HCT116 (cell line): ENCODE results near the gene CFAP300. TPM values are rescaled to one million over a fixed set of nuclear protein-coding genes. Genes with fewer than 3 reads are reported as not detected.

Experiments used
- ATAC-seq: fragments of 200-7000 bp; cut with Tn5 transposase; 2 replicates; pipeline ENCODE4 v1.9.1; 2020; ENCODE audit warnings: mild to moderate bottlenecking, moderate library complexity
- BruUV-seq: library from RNA; stranded (reverse); fragments of 400-500 nt; replicated peaks from 2 replicates; lab custom pipeline; 2021; lab: Mats Ljungman, UMichigan
- CTCF ChIA-PET: fragments of 300-600 bp; sonication (Branson Sonifier 250); formaldehyde crosslinking; loops from one replicate; lab custom pipeline; 2021; ENCODE audit warnings: antibody characterized with exemption; lab: Charles Lee
- POLR2A ChIA-PET: fragments of 300-600, 350-600 bp; sonication (Branson Sonifier 250); formaldehyde crosslinking; loops from one replicate; lab custom pipeline; 2021; ENCODE audit warnings: antibody characterized with exemption; lab: Charles Lee
- RAD21 ChIA-PET, 2 experiments: fragments of 300-600 bp; sonication (Branson Sonifier 250); formaldehyde crosslinking; loops; one replicate each; lab custom pipeline; 2023; ENCODE audit warnings: low total read pairs in 2 of 2; ENCODE audit not compliant: uncharacterized antibody in 2 of 2, unreplicated experiment in 2 of 2, low non-redundant PET in 1 of 2; lab: Charles Lee
- DNase-seq: peaks from one replicate; pipeline ENCODE4 v3.0.0-alpha.2; 2010; ENCODE audit warnings: low read depth, low spot score
- H2AFZ ChIP-seq: fragments of 200-600 bp; shearing (Covaris generic), sonication (generic); 2 replicates; pipeline ENCODE4 v1.6.1; 2017; ENCODE audit warnings: low read depth, mixed run types, mixed read lengths, antibody characterized with exemption, low read length; ENCODE audit not compliant: poor library complexity, severe bottlenecking
- H3K27ac ChIP-seq: 2 replicates; pipeline ENCODE4 v1.5.1; 2012; ENCODE audit warnings: low read depth, low read length
- H3K27me3 ChIP-seq: fragments of 200-600 bp; sonication (generic); 2 replicates; pipeline ENCODE4 v1.6.1; 2016; ENCODE audit warnings: mixed run types, low read length, mixed read lengths; ENCODE audit not compliant: insufficient read depth
- H3K36me3 ChIP-seq, 2 experiments: fragments of 200-500 bp in 1 of 2; fragments of 200-600 bp in 1 of 2; sonication (Bioruptor generic) in 1 of 2; sonication (generic) in 1 of 2; 2 replicates each; pipeline versions ENCODE4 v1.5.1 to v1.6.1; 2014 to 2016; ENCODE audit warnings: low read length in 2 of 2, inconsistent platforms in 1 of 2, mixed read lengths in 1 of 2, mixed run types in 1 of 2; ENCODE audit not compliant: insufficient read depth in 2 of 2, control insufficient read depth in 1 of 2
- H3K4me1 ChIP-seq, 2 experiments: fragments of 200-600 bp in 1 of 2; sonication (generic) in 1 of 2; 2 replicates each; pipeline versions ENCODE4 v1.5.1 to v1.6.1; 2012 to 2017; ENCODE audit warnings: low read length in 2 of 2, inconsistent platforms in 1 of 2, mild to moderate bottlenecking in 1 of 2, mixed read lengths in 1 of 2, mixed run types in 1 of 2, moderate library complexity in 1 of 2; ENCODE audit not compliant: insufficient read depth in 2 of 2, control insufficient read depth in 1 of 2
- H3K4me2 ChIP-seq: fragments of 200-600 bp; sonication (generic); 2 replicates; pipeline ENCODE4 v1.6.1; 2017; ENCODE audit warnings: mixed run types, low read length, mixed read lengths
- H3K4me3 ChIP-seq, 2 experiments: fragments of 200-600 bp in 1 of 2; sonication (generic) in 1 of 2; replicated peaks in 1 of 2; 2 replicates each; pipeline ENCODE4 v1.5.1; 2011 to 2016; ENCODE audit warnings: low read length in 2 of 2, control low read depth in 1 of 2, low read depth in 1 of 2, mild to moderate bottlenecking in 1 of 2, mixed read lengths in 1 of 2, mixed run types in 1 of 2
- H3K79me2 ChIP-seq: fragments of 200-600 bp; sonication (generic); 2 replicates; pipeline ENCODE4 v1.6.1; 2017; ENCODE audit warnings: mild to moderate bottlenecking, mixed run types, low read length, moderate library complexity, mixed read lengths; ENCODE audit not compliant: insufficient read depth
- H3K9ac ChIP-seq: fragments of 200-600 bp; sonication (generic); 2 replicates; pipeline ENCODE4 v1.6.1; 2016; ENCODE audit warnings: low read length, mixed read lengths
- H3K9me2 ChIP-seq: fragments of 200-600 bp; sonication (generic), shearing (Covaris generic); 2 replicates; pipeline ENCODE4 v1.6.1; 2017; ENCODE audit warnings: mixed run types, mild to moderate bottlenecking, moderate library complexity; ENCODE audit not compliant: insufficient read depth
- H3K9me3 ChIP-seq, 2 experiments: fragments of 200-500 bp in 1 of 2; fragments of 200-600 bp in 1 of 2; sonication (Bioruptor generic) in 1 of 2; sonication (generic) in 1 of 2; 2 replicates each; pipeline ENCODE4 v1.6.1; 2014 to 2017; ENCODE audit warnings: low read length in 2 of 2, mixed read lengths in 2 of 2, inconsistent platforms in 1 of 2, low read depth in 1 of 2, mild to moderate bottlenecking in 1 of 2, mixed run types in 1 of 2, moderate library complexity in 1 of 2; ENCODE audit not compliant: control insufficient read depth in 1 of 2, insufficient read depth in 1 of 2
- H4K20me1 ChIP-seq: fragments of 200-600 bp; sonication (generic), shearing (Covaris generic); 2 replicates; pipeline ENCODE4 v1.6.1; 2017; ENCODE audit warnings: mixed run types, mild to moderate bottlenecking, moderate library complexity; ENCODE audit not compliant: insufficient read depth
- EGR1 ChIP-seq: IDR thresholded peaks from 2 replicates; pipeline ENCODE4 v1.6.1; 2012; ENCODE audit warnings: low read depth
- EZH2 ChIP-seq: fragments of 200-600 bp; sonication (generic); IDR thresholded peaks from 2 replicates; pipeline ENCODE4 v1.6.1; 2017; ENCODE audit warnings: antibody characterized with exemption, mixed run types
- EZH2phosphoT487 ChIP-seq: fragments of 200-600 bp; IDR thresholded peaks from 2 replicates; pipeline ENCODE4 v1.6.1; 2018; ENCODE audit warnings: antibody characterized with exemption, borderline replicate concordance
- FOSL1 ChIP-seq: IDR thresholded peaks from 2 replicates; pipeline ENCODE4 v1.6.1; 2012; ENCODE audit warnings: low read depth
- JUND ChIP-seq: IDR thresholded peaks from 2 replicates; pipeline ENCODE4 v1.6.1; 2012
- MAX ChIP-seq: IDR thresholded peaks from 2 replicates; pipeline ENCODE4 v1.6.1; 2012
- POLR2A ChIP-seq: IDR thresholded peaks from 2 replicates; pipeline ENCODE4 v1.7.0; 2011; ENCODE audit warnings: borderline replicate concordance; ENCODE audit not compliant: insufficient read depth, insufficient read length; ENCODE audit errors: extremely low read depth
- POLR2AphosphoS5 ChIP-seq: IDR thresholded peaks from 2 replicates; pipeline ENCODE4 v1.6.1; 2011; ENCODE audit warnings: mild to moderate bottlenecking, low read depth, low read length, moderate library complexity
- RAD21 ChIP-seq: IDR thresholded peaks from 2 replicates; pipeline ENCODE4 v1.6.1; 2012; ENCODE audit warnings: low read depth, mild to moderate bottlenecking
- SIN3A ChIP-seq: IDR thresholded peaks from 2 replicates; pipeline ENCODE4 v1.6.1; 2012; ENCODE audit warnings: low read depth
- SP1 ChIP-seq: IDR thresholded peaks from 2 replicates; pipeline ENCODE4 v1.6.1; 2012; ENCODE audit warnings: low read depth
- SRF ChIP-seq: IDR thresholded peaks from 2 replicates; pipeline ENCODE4 v1.6.1; 2012; ENCODE audit warnings: low read depth
- YY1 ChIP-seq: IDR thresholded peaks from 2 replicates; pipeline ENCODE4 v1.6.1; 2011; ENCODE audit warnings: low read length, low read depth, moderate library complexity, mild to moderate bottlenecking; ENCODE audit not compliant: insufficient replicate concordance; ENCODE audit errors: extremely low read depth
- ZFX ChIP-seq: fragments of 450-650 bp; IDR thresholded peaks from 2 replicates; pipeline ENCODE4 v1.6.1; 2017
- ZNF274 ChIP-seq: fragments of 200-500 bp; sonication (Bioruptor generic); IDR thresholded peaks from 2 replicates; pipeline ENCODE4 v1.6.1; 2014; ENCODE audit warnings: mild to moderate bottlenecking, low read depth, low read length, inconsistent platforms
- intact Hi-C: fragments of 100-400 bp; cut with micrococcal nuclease; formaldehyde crosslinking; loops from 2 replicates; pipeline ENCODE4 v1.10.0; 2022
- total RNA-seq: library from RNA; stranded (reverse); gene quantifications from one replicate; pipeline ENCODE4 v1.2.1, GENCODE V29; 2021; ENCODE audit not compliant: unreplicated experiment
- TF ChIP-seq, protein P1 (sequence below): IDR thresholded peaks from 2 replicates; pipeline ENCODE4 v1.6.1; 2012; ENCODE audit warnings: low read depth
- TF ChIP-seq, protein P2 (sequence below), 3 experiments: fragments of 200-600 bp in 1 of 3; sonication (generic) in 1 of 3; IDR thresholded peaks in 2 of 3; conservative IDR thresholded peaks in 1 of 3; 2 replicates each; pipeline ENCODE4 v1.5.1; 2012 to 2017; ENCODE audit warnings: low read depth in 2 of 3, low read length in 2 of 3, antibody characterized with exemption in 1 of 3, borderline replicate concordance in 1 of 3, control low read depth in 1 of 3, mild to moderate bottlenecking in 1 of 3, mixed read lengths in 1 of 3, mixed run types in 1 of 3, moderate library complexity in 1 of 3; ENCODE audit not compliant: insufficient read depth in 1 of 3

The CFAP300 gene
- total RNA-seq, 1 experiment from 2014 or later = not detected

DNA sequence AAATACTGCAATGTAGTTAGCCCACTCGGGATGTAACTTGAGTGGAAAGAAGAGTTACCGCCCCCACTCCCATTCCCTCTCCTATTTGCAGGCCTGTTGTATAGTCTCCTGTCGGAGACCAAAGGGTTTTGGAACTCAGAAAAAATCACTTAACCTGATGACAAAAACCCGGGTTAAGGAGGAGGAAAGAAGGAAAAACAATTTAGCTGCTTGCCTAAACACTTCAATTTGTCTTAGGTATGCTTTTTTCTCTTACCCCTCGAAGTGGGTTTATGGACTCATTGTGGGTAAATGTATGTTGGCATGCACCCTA is 65.2 kb downstream of the CFAP300 start:
- ChIA-PET POLR2A (no interaction called here), CTCF (no interaction called here), RAD21 (no interaction called here)
- ATAC-seq (no peak), DNase-seq (peak; percentile 18)
- Histone ChIP-seq H3K27me3 (no peaks in the 10 kb centered on the region), H2AFZ (no peak overlapping the region), H3K4me2 (peak overlapping the region; percentile 91), H3K27ac (peak overlapping the region; percentile 100), H3K4me1 (peaks cover 55 to 74% of the 10 kb centered on the region in 2 experiments), H3K4me3 (peak overlapping the region; percentile 82 to 83), H3K36me3 (peaks cover 0 to 16% of the 10 kb centered on the region in 2 experiments; a peak in 1 of 4 replicates), H4K20me1 (no peaks in the 10 kb centered on the region), H3K9ac (peak overlapping the region; percentile 96), H3K79me2 (peaks cover 68% of the 10 kb centered on the region), H3K9me2 (no peaks in the 10 kb centered on the region), H3K9me3 (no peaks in the 10 kb centered on the region)
- TF ChIP-seq ZFX (no peak), YY1 (no peak), POLR2A (no peak), EZH2 (no peak), SP1 (no peak), FOSL1 (no peak), ZNF274 (no peak), MAX (no peak), SIN3A (no peak), POLR2AphosphoS5 (no peak), SRF (no peak), JUND (no peak), EZH2phosphoT487 (no peak), EGR1 (no peak), RAD21 (no peak)
- TF ChIP-seq, protein P1, sequence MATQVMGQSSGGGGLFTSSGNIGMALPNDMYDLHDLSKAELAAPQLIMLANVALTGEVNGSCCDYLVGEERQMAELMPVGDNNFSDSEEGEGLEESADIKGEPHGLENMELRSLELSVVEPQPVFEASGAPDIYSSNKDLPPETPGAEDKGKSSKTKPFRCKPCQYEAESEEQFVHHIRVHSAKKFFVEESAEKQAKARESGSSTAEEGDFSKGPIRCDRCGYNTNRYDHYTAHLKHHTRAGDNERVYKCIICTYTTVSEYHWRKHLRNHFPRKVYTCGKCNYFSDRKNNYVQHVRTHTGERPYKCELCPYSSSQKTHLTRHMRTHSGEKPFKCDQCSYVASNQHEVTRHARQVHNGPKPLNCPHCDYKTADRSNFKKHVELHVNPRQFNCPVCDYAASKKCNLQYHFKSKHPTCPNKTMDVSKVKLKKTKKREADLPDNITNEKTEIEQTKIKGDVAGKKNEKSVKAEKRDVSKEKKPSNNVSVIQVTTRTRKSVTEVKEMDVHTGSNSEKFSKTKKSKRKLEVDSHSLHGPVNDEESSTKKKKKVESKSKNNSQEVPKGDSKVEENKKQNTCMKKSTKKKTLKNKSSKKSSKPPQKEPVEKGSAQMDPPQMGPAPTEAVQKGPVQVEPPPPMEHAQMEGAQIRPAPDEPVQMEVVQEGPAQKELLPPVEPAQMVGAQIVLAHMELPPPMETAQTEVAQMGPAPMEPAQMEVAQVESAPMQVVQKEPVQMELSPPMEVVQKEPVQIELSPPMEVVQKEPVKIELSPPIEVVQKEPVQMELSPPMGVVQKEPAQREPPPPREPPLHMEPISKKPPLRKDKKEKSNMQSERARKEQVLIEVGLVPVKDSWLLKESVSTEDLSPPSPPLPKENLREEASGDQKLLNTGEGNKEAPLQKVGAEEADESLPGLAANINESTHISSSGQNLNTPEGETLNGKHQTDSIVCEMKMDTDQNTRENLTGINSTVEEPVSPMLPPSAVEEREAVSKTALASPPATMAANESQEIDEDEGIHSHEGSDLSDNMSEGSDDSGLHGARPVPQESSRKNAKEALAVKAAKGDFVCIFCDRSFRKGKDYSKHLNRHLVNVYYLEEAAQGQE = no peak
- TF ChIP-seq, protein P2, sequence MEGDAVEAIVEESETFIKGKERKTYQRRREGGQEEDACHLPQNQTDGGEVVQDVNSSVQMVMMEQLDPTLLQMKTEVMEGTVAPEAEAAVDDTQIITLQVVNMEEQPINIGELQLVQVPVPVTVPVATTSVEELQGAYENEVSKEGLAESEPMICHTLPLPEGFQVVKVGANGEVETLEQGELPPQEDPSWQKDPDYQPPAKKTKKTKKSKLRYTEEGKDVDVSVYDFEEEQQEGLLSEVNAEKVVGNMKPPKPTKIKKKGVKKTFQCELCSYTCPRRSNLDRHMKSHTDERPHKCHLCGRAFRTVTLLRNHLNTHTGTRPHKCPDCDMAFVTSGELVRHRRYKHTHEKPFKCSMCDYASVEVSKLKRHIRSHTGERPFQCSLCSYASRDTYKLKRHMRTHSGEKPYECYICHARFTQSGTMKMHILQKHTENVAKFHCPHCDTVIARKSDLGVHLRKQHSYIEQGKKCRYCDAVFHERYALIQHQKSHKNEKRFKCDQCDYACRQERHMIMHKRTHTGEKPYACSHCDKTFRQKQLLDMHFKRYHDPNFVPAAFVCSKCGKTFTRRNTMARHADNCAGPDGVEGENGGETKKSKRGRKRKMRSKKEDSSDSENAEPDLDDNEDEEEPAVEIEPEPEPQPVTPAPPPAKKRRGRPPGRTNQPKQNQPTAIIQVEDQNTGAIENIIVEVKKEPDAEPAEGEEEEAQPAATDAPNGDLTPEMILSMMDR (IDR thresholded peaks at IDR 0.05 in 2 of 3, conservative IDR thresholded peaks at IDR 0.05 in 1 of 3; ENCODE audit: borderline replicate concordance in 1 of 3, insufficient read depth in 1 of 3, low read depth in 2 of 3, low read length in 2 of 3) = no peak
- BruUV-seq = no TSS peak
- intact Hi-C loops = loop anchor here (5.0 kb wide), 3 partner anchors 60 to 155 kb away; no protein-coding TSS in a partner anchor
